Lung microvascular endothelial cell (primary cell): ENCODE data around the gene AP5Z1. TPM values are rescaled to one million over a fixed set of nuclear protein-coding genes. Genes with fewer than 3 reads are reported as not detected.

ENCODE experiments used
- DNase-seq, 2 donors: peaks; one replicate each; pipeline versions ENCODE4 v3.0.0 to v3.0.0-alpha.2; 2010; ENCODE audit warnings: low read depth in 2 of 2
- total RNA-seq: library from RNA; depleted of rRNA; stranded (reverse); fragments of >200 nt; gene quantifications from 2 replicates; pipeline ENCODE4 v1.2.1, GENCODE V29; 2014

AP5Z1 gene
- total RNA-seq, 1 donor from 2014 or later = 20.2 TPM

DNA sequence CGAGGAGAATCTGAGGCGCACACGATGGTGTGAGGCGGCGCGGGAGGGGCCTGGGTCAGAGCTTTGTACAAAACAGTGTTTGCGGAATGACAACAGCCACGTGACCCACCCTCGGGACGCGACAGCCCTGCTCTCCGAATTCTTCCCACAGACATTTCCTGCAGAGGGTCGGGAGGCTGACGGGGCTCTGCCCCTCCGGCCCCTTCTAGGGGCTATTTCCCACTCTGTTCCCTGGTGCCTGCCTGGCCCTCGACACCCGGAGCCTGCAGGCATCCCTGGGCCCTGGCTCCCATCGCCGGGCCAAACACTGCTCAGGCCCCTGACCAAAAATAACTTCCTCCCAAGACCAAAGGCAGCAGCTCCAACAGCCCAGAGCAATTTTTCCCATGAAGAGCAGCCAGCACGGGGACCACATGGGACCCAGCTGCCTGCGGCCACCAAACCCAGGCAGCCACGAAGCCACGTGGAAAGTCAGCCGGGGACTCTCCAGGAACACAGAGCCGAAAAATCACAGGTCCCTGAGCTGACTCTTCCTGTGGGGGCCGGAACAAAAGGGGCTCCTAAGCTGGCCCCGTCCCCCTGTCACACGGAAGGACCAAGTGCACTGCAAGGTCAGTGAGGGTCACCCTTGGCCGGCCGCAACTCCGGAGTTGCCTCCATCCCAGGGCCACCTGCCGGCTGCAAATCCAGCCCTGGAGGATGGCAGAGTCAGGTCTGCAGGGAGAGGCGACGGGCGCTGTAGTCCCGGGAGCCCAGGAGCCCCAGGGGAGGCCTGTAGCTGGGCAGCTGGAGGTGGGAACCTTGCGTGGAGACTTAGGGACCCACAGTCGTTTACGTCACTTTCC, 44.4 kb downstream of the AP5Z1 start:
- DNase-seq = peak in 1 of 2 donors; percentile 52

DNA sequence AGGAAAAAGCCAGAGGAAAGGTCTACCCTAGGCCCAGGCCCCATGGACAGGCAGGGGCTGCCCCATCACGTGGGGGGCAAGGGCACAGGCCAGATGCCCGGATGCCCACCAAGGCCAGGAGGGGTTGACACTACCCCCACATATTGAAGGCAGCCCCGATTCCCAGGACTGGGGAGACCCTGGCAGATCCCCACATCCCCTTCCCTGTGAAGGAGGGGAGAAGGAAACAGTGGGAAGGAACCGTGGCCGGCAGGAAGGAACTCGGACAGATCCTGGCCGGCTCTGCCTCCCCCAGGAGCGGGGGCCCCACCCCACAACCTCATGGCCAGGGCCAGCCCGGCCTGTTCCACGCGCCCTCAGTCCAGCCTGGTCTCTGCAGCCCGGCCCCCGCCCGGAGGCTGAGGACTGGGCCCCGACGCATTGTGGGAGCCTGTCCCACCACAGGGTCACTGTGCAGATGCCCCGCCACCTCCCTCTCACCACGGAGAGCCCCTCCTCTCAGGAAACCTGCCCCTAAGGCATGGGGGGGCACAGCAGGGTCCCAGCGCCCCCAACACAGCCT, 45.1 kb downstream of the AP5Z1 start:
- DNase-seq = no peak

DNA sequence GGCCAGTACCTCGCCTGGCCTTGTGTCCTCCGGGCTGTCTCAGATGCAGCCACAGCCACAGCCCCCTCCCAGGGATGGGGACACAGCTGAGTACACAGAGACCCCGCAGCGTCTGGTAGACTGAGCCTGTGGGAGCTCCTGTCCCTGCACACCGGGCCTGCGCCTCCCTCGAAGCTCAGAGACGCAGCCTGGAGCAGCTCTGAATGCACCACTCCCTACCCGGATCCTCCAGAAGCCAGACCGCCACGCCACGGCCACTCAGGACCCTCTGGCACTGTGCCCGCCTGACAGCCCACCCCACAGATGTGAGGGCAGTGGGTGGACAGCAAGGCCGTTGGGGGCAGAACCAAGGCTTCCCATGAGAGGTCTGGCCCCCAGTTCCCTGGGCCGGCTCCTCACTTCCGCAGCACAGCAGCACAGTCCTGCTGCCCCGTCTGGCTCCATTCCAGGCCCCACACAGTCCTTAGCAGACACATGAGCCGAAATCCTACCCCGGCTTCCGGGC, 45.6 kb downstream of the AP5Z1 start:
- no peak for DNase-seq

DNA sequence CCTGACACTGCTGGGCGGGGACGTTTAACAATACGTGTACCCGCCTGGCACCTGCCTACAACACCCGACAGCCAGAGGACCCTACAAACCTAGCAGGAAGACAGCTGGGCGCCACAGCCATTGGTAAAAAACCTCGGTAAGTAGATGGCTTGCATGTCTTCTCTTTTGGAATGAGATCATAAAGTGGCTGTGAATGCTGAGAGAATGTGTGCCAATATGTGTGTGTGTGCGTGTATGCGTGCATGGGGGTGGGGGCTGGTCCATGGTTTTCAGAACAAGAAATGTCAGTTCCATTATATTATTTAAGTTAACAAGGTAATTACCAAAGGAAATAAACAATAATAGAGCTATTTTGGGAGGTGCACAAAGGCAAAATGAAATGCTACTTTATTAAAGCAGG, 47.3 kb downstream of the AP5Z1 start:
- DNase-seq = no peak

DNA sequence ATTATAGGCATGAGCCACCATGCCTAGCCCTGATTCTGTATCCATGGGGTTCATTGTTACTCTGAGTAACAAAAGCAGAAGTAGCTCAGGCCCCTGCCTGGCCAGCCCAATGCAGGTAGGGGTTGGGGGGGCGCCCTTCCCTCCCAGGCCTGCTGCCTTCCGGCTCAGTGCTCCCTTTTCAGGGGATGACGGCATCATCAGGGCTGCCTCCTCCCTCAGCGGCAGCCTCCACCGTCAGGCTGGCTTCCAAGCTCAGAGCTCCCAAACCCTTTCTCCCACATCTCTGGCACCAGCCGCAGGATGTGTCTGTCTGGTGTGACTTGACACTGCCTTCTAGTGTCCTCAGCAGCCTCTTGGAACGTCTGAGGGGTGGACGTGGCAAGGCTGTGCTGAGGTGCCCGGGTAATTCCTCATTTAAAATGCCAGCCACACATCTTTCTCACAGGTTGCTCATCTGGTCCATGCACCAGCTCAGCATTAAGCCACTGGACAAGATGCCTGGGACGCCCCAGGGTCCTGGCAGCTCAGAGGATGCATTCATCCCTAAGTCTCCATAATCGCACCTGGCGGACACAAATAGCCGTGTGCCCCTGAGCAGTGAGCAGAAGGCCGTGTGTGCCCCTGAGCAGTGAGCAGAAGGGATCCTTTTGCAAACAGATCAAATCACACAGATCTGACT, 48.2 kb downstream of the AP5Z1 start:
- DNase-seq = no peak

DNA sequence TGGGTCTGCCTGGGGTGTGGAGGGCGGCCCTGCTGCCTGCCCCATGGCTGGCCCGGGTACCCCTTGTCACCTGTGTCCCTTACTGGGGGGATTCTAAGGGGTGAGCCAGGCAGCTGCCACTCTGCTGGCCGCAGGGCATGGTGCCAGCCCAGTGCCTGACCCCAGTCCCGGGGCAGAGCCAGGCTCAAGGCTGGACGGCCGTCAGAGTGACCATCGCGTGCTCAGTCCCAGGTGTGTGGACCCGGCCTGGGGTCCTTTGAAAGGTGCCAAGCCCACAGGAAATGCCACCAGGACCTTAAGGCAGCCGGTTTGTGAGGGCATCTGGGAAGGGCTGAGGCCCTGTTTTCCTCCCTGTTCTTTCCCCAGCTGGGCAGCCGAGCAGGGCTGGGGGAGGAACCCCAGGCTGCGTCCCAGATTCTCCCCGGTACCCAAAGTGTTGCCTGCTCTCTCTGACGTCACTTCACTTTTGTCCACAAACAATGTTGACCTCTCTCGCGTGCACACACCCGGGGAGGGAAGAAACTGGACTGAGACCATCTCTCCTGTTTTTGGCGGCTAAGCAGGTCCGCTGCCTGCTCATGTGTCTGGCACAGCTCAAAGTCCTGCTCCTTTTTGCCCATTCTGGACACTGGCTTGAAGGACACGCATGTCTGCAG, 48.8 kb downstream of the AP5Z1 start:
- no peak for DNase-seq

DNA sequence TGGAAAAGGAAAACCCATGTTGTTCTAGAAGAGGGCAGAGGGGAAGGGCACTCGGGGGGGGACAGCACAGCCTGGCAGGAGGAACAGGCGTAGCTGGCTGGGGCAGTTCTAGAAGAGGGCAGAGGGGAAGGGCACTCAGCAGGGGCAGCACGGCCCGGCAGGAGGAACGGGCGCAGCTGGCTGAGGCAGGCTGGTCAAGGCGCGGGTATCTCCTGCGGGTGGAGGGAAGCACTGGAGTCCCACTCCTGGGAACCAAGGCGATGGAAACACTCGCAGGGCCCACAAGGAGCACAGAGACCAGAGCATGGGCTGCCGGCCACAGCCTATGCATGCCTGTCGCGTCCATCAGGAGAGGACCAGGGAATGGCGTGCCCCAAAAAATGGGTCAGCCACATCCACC, 49.7 kb downstream of the AP5Z1 start:
- DNase-seq = no peak

DNA sequence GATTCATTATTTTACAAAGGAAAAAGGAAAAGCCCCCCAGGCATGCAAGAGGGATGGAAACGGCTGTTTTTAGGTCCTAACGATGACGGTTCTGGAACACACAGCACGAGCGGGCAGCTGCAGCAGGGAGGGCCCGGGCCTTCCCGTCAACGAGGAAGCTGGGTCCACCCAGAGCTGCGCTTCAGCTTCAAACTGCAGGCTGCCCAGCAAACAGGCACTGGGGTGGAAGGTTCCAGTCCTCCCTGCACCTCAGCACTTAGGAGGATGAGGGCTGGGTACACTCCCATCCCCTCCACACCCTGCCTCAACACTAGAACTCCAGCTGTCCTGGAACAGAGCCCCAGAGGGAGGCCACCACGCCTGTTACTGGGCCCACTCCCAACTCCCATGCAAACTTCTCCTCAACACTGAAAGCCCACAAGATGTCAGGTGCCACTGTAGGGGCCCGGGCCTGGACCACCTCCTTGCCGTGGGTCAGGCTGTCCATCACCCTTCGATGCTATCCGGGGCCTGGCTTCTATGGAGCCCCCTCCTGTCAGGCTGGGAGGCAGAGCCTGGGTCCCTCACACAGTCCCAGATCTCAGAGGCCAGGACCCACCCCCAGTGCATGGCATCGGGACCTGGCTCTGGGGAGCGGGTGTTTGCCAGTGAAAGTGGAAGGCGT, 53.4 kb downstream of the AP5Z1 start:
- peak in 1 of 2 donors; percentile 57 for DNase-seq

DNA sequence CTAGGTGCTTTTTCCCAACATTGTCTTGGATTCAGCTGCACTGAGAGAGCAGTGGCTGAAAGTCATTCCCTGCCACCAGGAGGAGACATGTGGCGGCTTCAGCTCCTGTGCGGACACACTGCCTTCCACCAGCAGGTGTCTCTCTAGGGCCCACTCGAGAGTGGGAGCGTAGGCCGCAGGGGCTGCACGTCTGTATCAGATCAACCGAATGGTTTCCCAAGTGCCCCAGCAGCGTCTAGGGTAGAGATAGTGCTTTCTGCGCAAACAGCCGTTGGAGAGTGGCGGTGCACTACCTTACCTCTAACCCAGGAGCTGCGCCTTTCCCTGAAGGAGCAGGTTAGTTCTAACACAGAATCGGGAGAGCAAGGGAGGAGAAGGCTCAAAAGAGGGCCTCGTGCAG, 54.8 kb downstream of the AP5Z1 start:
- DNase-seq = peak; percentile 59 to 95

DNA sequence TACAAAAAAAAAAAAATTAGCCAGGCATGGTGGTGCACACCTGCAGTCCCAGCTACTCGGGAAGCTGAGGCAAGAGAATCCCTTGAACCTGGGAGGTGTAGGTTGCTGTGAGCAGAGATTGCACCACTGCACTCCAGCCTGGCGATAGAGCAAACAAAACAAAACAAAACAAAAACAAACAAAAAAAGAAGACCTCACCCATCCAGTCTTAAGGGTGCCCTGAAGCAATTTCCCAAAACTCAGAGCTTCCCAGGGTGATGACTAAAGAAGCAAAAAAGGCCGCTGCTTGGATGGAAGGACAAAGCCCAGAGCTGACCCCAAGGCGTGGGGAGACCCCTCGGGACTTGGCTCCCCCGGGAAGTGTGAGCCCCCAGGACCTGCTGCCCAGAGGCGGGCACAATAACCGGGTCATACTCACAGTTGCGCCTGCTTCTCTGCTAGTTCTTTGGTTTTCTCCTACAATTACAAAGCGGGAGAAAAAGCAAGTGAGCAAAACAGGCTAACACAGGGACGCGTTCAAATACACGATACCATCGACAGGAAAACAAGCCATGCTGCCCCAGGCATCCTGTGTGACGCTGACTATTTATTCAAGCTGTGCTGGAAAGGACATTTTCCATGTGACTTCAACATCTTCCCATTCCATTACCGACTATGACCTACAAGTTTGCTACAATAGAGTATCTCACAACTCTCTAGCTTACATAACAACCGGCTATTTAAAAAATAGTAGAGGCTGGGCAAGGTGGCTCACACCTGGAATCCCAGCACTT, 56.5 kb downstream of the AP5Z1 start:
- peak in 1 of 2 donors; percentile 98 for DNase-seq

DNA sequence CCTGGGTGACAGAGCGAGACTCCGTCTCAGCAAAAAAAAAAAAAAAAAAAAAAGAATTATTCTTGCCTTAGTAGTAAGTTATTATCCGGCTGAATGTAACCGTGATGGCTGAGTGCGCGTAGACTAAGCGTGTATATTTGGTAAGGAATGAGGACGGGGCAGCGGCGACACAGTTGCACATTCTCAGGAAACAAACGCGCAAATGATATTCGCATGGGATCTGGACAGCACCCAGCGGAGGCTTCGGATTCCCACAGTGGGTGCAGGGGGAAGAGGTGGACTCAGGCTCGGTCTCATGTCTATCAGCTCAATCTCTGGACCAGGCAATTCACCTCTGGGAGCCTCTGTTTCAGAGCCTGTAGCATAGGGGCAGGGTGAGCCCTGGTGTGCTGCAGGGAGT, 57.3 kb downstream of the AP5Z1 start:
- no peak for DNase-seq

DNA sequence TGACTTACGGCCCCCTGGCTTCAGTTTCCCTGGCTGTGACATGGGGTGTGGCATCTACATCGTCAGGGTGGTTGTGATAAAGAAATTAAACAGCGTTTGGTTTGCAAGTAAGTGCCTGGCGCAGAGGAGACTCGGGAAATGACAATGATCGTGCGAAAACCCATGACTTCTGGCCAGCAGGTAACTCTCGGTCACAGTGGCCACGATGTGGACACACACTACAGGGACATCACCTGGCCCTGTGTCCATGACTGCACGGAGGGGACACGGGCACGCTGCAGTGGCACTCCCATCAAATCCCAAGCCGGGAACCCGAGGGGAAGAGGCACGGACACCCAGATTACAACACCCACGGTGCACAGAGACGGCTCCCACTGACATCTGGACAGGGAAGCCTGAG, 57.8 kb downstream of the AP5Z1 start:
- no peak for DNase-seq

DNA sequence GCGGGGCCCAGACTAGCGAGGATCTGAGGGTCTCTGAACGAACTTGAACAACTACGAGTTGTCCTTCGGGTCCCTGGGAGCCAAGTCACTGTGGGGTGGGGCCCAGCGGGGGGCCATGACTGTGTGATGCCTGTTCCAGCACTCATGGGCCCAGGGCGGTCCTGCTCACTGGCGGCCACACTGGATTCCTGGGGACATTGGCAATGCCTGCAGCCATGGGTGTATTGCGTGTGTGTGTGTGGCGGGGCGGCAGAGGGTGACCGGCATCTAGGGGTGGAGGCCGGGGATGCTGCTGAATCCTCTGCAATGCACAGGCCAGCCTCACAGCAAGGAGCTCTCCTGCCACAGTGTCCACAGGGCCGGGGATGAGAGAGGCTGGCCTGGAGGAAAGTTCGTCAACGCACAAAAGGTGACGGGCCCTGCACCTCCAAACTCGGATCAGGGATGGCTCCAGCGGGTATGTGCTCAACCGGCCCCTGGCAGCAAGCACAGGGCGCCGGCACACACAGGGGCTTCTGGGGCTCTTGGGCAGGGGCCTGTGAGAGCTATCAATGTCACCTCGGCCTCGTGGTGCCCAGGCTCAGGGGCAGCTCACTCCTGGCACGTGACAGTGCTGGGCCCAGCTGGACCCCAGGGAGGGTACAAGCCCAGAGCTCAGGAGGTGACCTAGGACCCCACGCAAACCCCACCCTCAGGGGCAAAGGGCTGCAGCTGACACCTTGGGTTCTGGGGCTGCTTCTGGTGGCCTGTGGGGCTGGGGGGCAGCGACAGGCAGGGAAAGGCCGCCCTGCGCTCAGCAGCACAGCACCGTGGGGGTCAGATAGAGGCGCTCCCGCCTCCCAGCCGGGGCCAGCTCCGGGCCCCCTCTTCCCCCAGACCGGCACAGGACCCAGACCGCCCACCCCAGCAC, 58.5 kb downstream of the AP5Z1 start:
- no peak for DNase-seq

DNA sequence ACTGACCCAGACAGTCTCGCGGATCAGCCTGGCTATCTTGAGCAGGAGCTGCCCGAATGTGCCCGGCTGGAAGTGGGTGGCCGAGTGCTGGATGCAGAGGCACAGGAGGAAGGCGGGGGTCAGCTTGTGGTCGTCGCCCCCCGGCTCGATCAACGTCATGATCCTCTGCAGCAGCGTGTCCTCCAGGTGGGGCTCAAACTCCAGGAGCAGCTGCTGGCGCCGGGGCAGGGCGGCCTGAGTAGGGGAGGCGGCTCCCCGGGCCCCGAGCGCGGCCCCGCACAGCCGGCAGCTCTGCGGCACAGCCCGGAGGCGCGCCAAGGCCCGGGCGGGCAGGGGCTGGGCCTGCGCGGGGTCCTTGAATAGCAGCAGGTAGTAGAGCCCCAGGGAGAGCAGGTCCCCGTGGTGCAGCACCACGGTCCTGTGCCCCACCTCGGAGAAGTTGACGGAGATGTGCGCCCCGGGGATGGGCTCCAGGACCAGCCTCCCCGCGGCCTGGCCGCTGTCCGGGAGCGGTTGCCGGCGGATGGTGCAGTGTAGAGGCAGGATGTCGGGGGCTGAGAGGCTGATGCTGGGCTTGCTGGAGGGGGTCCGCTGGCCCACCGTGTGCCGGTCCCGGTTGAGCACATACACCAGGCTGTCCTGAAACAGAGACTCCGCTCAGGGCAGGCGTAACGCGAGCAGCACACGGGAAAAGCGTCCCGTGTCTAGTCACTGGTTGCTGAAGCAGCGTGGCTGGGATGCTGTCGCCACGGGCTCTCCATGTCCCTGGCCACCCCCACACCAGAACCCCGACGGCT, 59.4 kb downstream of the AP5Z1 start:
- DNase-seq = no peak

DNA sequence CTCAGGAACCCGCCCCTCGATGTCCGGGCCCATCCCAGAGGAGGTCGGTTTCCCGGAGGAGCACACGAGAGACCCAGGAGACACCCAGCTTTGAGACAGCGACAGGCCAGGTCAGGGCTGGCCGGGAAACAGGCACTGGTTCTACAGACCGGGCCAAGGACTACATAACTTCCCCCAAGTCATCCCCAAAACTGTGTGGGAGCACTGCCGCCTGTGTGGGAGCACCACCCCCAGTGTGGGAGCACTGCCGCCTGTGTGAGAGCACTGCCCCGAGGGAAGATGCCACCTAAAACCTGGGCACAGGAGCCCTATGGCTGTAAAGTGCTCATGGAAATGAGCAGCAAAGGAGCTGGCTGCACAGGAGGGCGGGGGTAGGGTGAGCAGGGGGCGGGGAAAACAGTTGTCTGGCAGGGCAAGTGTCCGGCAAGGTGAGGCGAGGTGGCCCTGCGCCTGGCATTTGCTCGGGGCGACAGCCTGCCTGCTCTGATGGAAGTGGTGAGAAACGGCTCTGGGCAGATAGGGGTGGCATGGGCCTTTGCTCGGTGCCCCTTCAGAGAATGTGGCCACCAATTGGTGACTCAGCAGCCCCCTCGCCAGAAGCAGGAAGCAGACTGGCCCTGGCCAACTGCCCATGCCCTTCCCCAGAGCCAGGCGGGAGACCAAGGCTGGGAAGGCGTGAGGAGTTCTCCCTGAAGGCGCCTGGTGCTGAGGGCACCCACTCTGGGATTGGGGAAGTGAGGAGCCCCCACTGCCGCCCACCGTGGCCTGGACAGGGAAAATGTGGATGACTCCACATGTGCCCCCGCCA, 60.2 kb downstream of the AP5Z1 start:
- peak in 1 of 2 donors; percentile 46 for DNase-seq

DNA sequence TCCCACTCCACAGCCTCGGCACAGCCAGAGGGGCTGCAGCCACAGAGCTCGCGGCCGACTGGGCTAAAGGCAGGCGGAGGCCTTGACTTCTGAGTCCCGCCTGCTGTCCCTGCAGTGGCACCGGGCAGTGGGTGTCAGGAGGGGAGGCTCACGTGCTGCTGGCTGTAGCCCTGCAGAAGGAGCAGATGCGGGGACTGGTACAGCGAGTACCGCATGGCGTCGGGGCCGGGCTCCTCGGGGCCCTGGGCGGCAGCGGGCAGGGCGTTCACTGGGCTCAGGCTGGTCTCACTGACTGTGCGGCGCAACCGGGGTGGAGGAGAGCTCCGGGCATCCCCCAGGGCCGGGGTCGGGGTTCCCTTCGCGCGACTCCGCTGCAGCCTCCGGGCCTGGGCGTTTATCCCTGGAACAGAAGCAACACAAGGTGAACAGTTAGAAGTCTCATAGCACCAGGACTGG, 60.8 kb downstream of the AP5Z1 start:
- no peak for DNase-seq

DNA sequence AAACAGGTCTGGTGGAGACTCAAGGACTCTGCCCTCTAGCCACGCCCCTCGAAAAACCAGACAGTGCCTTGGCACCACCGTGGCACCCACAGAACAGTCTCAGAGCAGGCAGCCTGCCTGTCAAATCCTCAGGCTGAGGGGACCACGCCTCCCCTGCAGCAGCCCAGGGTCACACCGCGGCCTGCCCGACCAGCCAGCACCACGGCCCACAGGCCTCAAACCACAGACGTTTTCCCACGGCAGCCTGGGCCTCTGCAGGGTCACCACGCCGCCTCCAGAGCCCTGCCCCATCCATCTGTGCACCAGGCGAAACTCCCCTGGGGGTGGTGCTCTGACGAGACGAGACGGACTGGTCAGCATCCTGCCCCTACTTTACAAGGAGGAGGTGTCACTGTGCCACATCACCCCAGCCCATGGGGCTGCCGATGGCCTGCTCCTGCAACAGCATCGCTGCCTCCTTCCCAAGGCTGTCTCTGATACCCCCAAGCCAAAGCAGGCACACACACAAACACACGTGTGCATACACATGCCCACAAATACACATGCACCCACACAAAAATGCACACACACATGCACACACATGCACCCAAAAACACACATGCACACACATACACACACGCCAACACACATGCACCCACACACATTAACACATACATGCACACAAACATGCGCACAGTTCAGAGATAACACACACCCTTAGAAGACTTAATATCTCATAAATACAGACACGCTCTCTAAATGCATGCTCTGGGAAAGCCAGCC, 61.8 kb downstream of the AP5Z1 start:
- DNase-seq = peak in 1 of 2 donors; percentile 54
